OCI-LY7 (cell line): ENCODE data around the gene SLC1A7.

Experiments used
- CTCF ChIP-seq: fragments of 200-600 bp; sonication (generic); conservative IDR thresholded peaks from 2 replicates; pipeline ENCODE4 v1.5.1; 2014; ENCODE audit warnings: mild to moderate bottlenecking, antibody characterized with exemption, low read length, moderate library complexity, mixed read lengths
- EZH2phosphoT487 ChIP-seq: fragments of 200-600 bp; sonication (generic); IDR thresholded peaks from 2 replicates; pipeline ENCODE4 v1.6.1; 2018; ENCODE audit warnings: low read depth, borderline replicate concordance, mild to moderate bottlenecking, mixed run types, antibody characterized with exemption, low read length, moderate library complexity, mixed read lengths

- TF ChIP-seq CTCF (no peak), EZH2phosphoT487 (no peak)
Measured at GRCh38 chr1:53048960-53049573, 93.4 kb downstream of the SLC1A7 start.
